H9 (cell line): ENCODE data around the gene CRMP1. TPM values are rescaled to one million over a fixed set of nuclear protein-coding genes. Genes with fewer than 3 reads are reported as not detected.

Source experiments
- DNase-seq: peaks from one replicate; pipeline ENCODE4 v3.0.0-alpha.2; 2017
- H2AFZ ChIP-seq: one replicate; pipeline ENCODE4 v1.6.1; 2013; ENCODE audit warnings: mild to moderate bottlenecking, low read length, control low read depth, moderate library complexity
- H2AK5ac ChIP-seq: 2 replicates; pipeline ENCODE4 v1.6.1; 2013; ENCODE audit warnings: low read length, control low read depth, mixed read lengths; ENCODE audit not compliant: insufficient read length
- H2BK120ac ChIP-seq: one replicate; pipeline ENCODE4 v1.6.1; 2013; ENCODE audit warnings: low read depth, mild to moderate bottlenecking, low read length, control low read depth, inconsistent platforms; ENCODE audit not compliant: poor library complexity, severe bottlenecking
- H2BK12ac ChIP-seq: 2 replicates; pipeline ENCODE4 v1.6.1; 2013; ENCODE audit warnings: low read length, control low read depth, mixed read lengths, low read depth; ENCODE audit not compliant: insufficient read length
- H2BK15ac ChIP-seq: 2 replicates; pipeline ENCODE4 v1.6.1; 2013; ENCODE audit warnings: low read depth, low read length, control low read depth
- H2BK20ac ChIP-seq: one replicate; pipeline ENCODE4 v1.6.1; 2013; ENCODE audit warnings: low read depth, mild to moderate bottlenecking, low read length, control low read depth, inconsistent platforms; ENCODE audit not compliant: poor library complexity, severe bottlenecking
- H2BK5ac ChIP-seq: 2 replicates; pipeline ENCODE4 v1.6.1; 2013; ENCODE audit warnings: low read length, control low read depth, mixed read lengths; ENCODE audit not compliant: insufficient read length
- H3K14ac ChIP-seq: 2 replicates; pipeline ENCODE4 v1.6.1; 2013; ENCODE audit warnings: low read length, control low read depth; ENCODE audit not compliant: insufficient read depth
- H3K18ac ChIP-seq: 2 replicates; pipeline ENCODE4 v1.6.1; 2013; ENCODE audit warnings: low read depth, mild to moderate bottlenecking, mixed read lengths, low read length, control low read depth; ENCODE audit not compliant: insufficient read length
- H3K23ac ChIP-seq: 2 replicates; pipeline ENCODE4 v1.6.1; 2013; ENCODE audit warnings: low read length, control low read depth, mixed read lengths, low read depth; ENCODE audit not compliant: insufficient read length
- H3K23me2 ChIP-seq: 2 replicates; pipeline ENCODE4 v1.6.1; 2013; ENCODE audit warnings: low read depth, mild to moderate bottlenecking, mixed read lengths, low read length, control low read depth; ENCODE audit not compliant: insufficient read length, poor library complexity, severe bottlenecking
- H3K27ac ChIP-seq: 2 replicates; pipeline ENCODE4 v1.5.1; 2013; ENCODE audit warnings: low read length, control low read depth, mixed read lengths, low read depth; ENCODE audit not compliant: insufficient read length
- H3K27me3 ChIP-seq: 2 replicates; pipeline ENCODE4 v1.6.1; 2013; ENCODE audit warnings: low read length, control low read depth, inconsistent platforms; ENCODE audit not compliant: insufficient read depth
- H3K4ac ChIP-seq: 2 replicates; pipeline ENCODE4 v1.6.1; 2013; ENCODE audit warnings: low read depth, mild to moderate bottlenecking, control low read depth, inconsistent platforms, low read length, moderate library complexity
- H3K4me1 ChIP-seq: 2 replicates; pipeline ENCODE4 v1.6.1; 2013; ENCODE audit warnings: low read length, control low read depth, inconsistent platforms; ENCODE audit not compliant: insufficient read depth
- H3K4me2 ChIP-seq: 2 replicates; pipeline ENCODE4 v1.6.1; 2013; ENCODE audit warnings: low read length, control low read depth, mixed read lengths; ENCODE audit not compliant: insufficient read length, insufficient read depth
- H3K56ac ChIP-seq: 2 replicates; pipeline ENCODE4 v1.6.1; 2013; ENCODE audit warnings: low read depth, mild to moderate bottlenecking, mixed read lengths, low read length, control low read depth; ENCODE audit not compliant: insufficient read length
- H3K79me1 ChIP-seq: 2 replicates; pipeline ENCODE4 v1.6.1; 2013; ENCODE audit warnings: low read depth, mild to moderate bottlenecking, moderate library complexity, low read length, control low read depth, inconsistent platforms; ENCODE audit not compliant: insufficient read depth, poor library complexity, severe bottlenecking
- H3K79me2 ChIP-seq: 2 replicates; pipeline ENCODE4 v1.6.1; 2013; ENCODE audit warnings: low read length, control low read depth, inconsistent platforms; ENCODE audit not compliant: insufficient read depth
- H3K9ac ChIP-seq: 2 replicates; pipeline ENCODE4 v1.6.1; 2013; ENCODE audit warnings: low read length, control low read depth, mixed read lengths; ENCODE audit not compliant: insufficient read length; ENCODE audit errors: extremely low read depth
- H3K9me3 ChIP-seq: one replicate; pipeline ENCODE4 v1.6.1; 2013; ENCODE audit warnings: low read depth, low read length, inconsistent platforms; ENCODE audit not compliant: control insufficient read depth
- H3T11ph ChIP-seq: one replicate; pipeline ENCODE4 v1.6.1; 2013; ENCODE audit warnings: mild to moderate bottlenecking, low read length, control low read depth, inconsistent platforms
- H4K20me1 ChIP-seq: one replicate; pipeline ENCODE4 v1.6.1; 2013; ENCODE audit not compliant: control insufficient read depth, insufficient read length, insufficient read depth
- H4K5ac ChIP-seq: 2 replicates; pipeline ENCODE4 v1.6.1; 2013; ENCODE audit warnings: low read depth, mild to moderate bottlenecking, mixed read lengths, low read length, control low read depth; ENCODE audit not compliant: insufficient read length
- H4K8ac ChIP-seq: replicated peaks from 2 replicates; pipeline ENCODE4 v1.6.1; 2013; ENCODE audit warnings: low read length, control low read depth, mixed read lengths, low read depth; ENCODE audit not compliant: insufficient read length
- H4K91ac ChIP-seq: 2 replicates; pipeline ENCODE4 v1.6.1; 2013; ENCODE audit warnings: low read depth, mild to moderate bottlenecking, moderate library complexity, mixed read lengths, low read length, control low read depth; ENCODE audit not compliant: insufficient read length
- H3K27ac Mint-ChIP-seq, 3 experiments: 2 replicates in 2 of 3; 3 replicates in 1 of 3; pipeline ENCODE4 v1.8.0; 2020 to 2021; ENCODE audit warnings: mixed read lengths in 3 of 3, mild to moderate bottlenecking in 1 of 3, moderate library complexity in 1 of 3
- H3K27me3 Mint-ChIP-seq: 2 replicates; pipeline ENCODE4 v1.8.0; 2021; ENCODE audit warnings: low read depth, mild to moderate bottlenecking, moderate library complexity, mixed read lengths
- H3K36me3 Mint-ChIP-seq, 3 experiments: 2 replicates in 2 of 3; 3 replicates in 1 of 3; pipeline ENCODE4 v1.8.0; 2020 to 2021; ENCODE audit warnings: low read depth in 3 of 3, mixed read lengths in 3 of 3; ENCODE audit not compliant: insufficient read depth in 1 of 3
- H3K4me1 Mint-ChIP-seq, 2 experiments: 2 replicates each; pipeline ENCODE4 v1.8.0; 2020; ENCODE audit warnings: mixed read lengths in 2 of 2
- H3K4me3 Mint-ChIP-seq, 2 experiments: 2 replicates in 1 of 2; 3 replicates in 1 of 2; pipeline ENCODE4 v1.8.0; 2020 to 2021; ENCODE audit warnings: mild to moderate bottlenecking in 2 of 2, mixed read lengths in 2 of 2, moderate library complexity in 1 of 2
- H3K9me3 Mint-ChIP-seq, 2 experiments: 2 replicates in 1 of 2; 3 replicates in 1 of 2; pipeline ENCODE4 v1.8.0; 2020; ENCODE audit warnings: mild to moderate bottlenecking in 2 of 2, mixed read lengths in 2 of 2, moderate library complexity in 1 of 2
- WGBS: extraction: QIAGEN DNeasy Blood & Tissue Kit; methylation state at CpG from one replicate; pipeline ENCODE4 v1.1.7; 2013; ENCODE audit warnings: missing lambda C conversion rate, low lambda C conversion rate, mixed read lengths; ENCODE audit not compliant: insufficient read length; ENCODE audit errors: extremely low coverage; 5-methylcytosine and 5-hydroxymethylcytosine counted together
- total RNA-seq: library from RNA; stranded (reverse); gene quantifications from 2 replicates; pipeline ENCODE4 v1.2.1, GENCODE V29; 2021
- TF ChIP-seq, protein P1 (sequence below): fragments of 200-600 bp; sonication (generic); conservative IDR thresholded peaks from 3 replicates; pipeline ENCODE4 v1.8.0; 2021; ENCODE audit warnings: antibody characterized with exemption, mild to moderate bottlenecking

Gene CRMP1
- total RNA-seq, 1 experiment from 2014 or later, result 71.6 TPM

DNA sequence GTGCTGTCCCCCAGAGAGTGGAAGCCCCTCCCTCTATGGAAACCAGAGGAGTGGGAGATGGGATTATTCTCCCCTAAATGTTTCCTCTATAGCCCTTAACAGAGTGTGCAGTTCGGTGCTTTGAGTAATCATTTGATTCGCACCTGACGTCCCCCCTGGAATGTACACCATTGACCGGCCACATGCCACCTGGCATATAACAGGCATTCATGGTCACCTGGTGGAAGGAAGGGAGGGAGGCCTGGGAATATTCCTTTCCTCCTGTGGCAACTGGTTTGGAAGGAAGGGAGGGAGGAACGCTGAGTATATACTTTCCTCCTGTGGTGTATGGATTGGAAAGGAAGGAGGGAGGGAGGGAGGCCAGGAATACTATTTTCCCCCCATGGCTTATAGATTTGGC lies 77.2 kb downstream of the CRMP1 start:
- H3K18ac ChIP-seq, result no peak overlapping the region
- DNase-seq, result no peak
- H4K91ac ChIP-seq, result no peak overlapping the region
- no peak overlapping the region; a peak in 1 of 7 replicates for H3K27ac Mint-ChIP-seq
- H3K27me3 Mint-ChIP-seq, result no peaks in the 10 kb centered on the region
- H3K79me2 ChIP-seq, result no peaks in the 10 kb centered on the region
- no peak overlapping the region for H3K27ac ChIP-seq
- no peak overlapping the region for H2AFZ ChIP-seq
- no peak overlapping the region for H3K4me2 ChIP-seq
- H3K56ac ChIP-seq, result no peak overlapping the region
- no peak overlapping the region for H3K4me3 Mint-ChIP-seq
- H2AK5ac ChIP-seq, result no peak overlapping the region
- H3K4me1 ChIP-seq, result no peaks in the 10 kb centered on the region
- no peaks in the 10 kb centered on the region for H3K9me3 ChIP-seq
- no peaks in the 10 kb centered on the region for H3K27me3 ChIP-seq
- WGBS, result no CpG with 5 or more reads among the region's 5 CpGs
- peaks cover 4 to 6% of the 10 kb centered on the region in 2 experiments; a peak in 1 of 4 replicates for H3K4me1 Mint-ChIP-seq
- no peak overlapping the region for H3K23ac ChIP-seq
- H3K9ac ChIP-seq, result no peak overlapping the region
- H3K4ac ChIP-seq, result no peak overlapping the region
- no peaks in the 10 kb centered on the region for H3K9me3 Mint-ChIP-seq
- H2BK120ac ChIP-seq, result no peak overlapping the region
- no peak overlapping the region for H4K5ac ChIP-seq
- no peak overlapping the region for H3T11ph ChIP-seq
- no peaks in the 10 kb centered on the region for H4K20me1 ChIP-seq
- H2BK20ac ChIP-seq, result no peak overlapping the region
- H4K8ac ChIP-seq, result no peak overlapping the region
- no peak overlapping the region for H2BK15ac ChIP-seq
- H3K36me3 Mint-ChIP-seq, result peaks cover 50 to 58% (median 57%) of the 10 kb centered on the region in 3 experiments
- no peak overlapping the region for H3K14ac ChIP-seq
- no peaks in the 10 kb centered on the region for H3K23me2 ChIP-seq
- H2BK12ac ChIP-seq, result no peak overlapping the region
- H3K79me1 ChIP-seq, result no peaks in the 10 kb centered on the region
- H2BK5ac ChIP-seq, result no peak overlapping the region
- TF ChIP-seq, protein P1, sequence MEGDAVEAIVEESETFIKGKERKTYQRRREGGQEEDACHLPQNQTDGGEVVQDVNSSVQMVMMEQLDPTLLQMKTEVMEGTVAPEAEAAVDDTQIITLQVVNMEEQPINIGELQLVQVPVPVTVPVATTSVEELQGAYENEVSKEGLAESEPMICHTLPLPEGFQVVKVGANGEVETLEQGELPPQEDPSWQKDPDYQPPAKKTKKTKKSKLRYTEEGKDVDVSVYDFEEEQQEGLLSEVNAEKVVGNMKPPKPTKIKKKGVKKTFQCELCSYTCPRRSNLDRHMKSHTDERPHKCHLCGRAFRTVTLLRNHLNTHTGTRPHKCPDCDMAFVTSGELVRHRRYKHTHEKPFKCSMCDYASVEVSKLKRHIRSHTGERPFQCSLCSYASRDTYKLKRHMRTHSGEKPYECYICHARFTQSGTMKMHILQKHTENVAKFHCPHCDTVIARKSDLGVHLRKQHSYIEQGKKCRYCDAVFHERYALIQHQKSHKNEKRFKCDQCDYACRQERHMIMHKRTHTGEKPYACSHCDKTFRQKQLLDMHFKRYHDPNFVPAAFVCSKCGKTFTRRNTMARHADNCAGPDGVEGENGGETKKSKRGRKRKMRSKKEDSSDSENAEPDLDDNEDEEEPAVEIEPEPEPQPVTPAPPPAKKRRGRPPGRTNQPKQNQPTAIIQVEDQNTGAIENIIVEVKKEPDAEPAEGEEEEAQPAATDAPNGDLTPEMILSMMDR, result no peak
